Measurements from ENCODE around the gene BABAM1.

DNA sequence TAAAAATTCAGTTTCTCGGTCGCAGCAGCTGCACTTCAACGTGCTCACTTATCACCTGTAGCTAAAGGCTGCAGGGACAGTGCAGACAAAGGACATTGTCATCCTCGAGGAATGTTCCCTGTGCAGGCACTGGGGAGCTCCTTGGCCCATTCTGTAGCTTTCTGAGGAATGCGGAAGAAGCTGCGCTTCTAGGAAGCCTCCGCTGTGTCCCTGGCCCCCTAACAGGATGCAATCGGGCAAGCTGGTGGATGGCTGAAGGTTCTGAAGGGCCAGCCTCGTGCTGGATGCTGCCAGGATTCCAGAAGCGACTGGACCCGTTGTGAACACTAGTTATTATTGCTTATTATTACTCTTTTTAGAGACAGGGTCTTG is 59.3 kb downstream of the BABAM1 start:
- TF ChIP-seq SIN3A (IDR thresholded peaks at IDR 0.05; ENCODE audit: low read depth) (no peak), ZFX (IDR thresholded peaks at IDR 0.05) (no peak), POLR2A (IDR thresholded peaks at IDR 0.05; ENCODE audit: borderline replicate concordance, extremely low read depth, insufficient read depth, insufficient read length) (no peak), EGR1 (IDR thresholded peaks at IDR 0.05; ENCODE audit: low read depth) (no peak), POLR2AphosphoS5 (IDR thresholded peaks at IDR 0.05; ENCODE audit: low read depth, low read length) (no peak), TCF7L2 (IDR thresholded peaks at IDR 0.05; ENCODE audit: borderline replicate concordance, extremely low read depth, insufficient read depth, insufficient read length) (no peak)
- TF ChIP-seq, protein P1, sequence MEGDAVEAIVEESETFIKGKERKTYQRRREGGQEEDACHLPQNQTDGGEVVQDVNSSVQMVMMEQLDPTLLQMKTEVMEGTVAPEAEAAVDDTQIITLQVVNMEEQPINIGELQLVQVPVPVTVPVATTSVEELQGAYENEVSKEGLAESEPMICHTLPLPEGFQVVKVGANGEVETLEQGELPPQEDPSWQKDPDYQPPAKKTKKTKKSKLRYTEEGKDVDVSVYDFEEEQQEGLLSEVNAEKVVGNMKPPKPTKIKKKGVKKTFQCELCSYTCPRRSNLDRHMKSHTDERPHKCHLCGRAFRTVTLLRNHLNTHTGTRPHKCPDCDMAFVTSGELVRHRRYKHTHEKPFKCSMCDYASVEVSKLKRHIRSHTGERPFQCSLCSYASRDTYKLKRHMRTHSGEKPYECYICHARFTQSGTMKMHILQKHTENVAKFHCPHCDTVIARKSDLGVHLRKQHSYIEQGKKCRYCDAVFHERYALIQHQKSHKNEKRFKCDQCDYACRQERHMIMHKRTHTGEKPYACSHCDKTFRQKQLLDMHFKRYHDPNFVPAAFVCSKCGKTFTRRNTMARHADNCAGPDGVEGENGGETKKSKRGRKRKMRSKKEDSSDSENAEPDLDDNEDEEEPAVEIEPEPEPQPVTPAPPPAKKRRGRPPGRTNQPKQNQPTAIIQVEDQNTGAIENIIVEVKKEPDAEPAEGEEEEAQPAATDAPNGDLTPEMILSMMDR (IDR thresholded peaks at IDR 0.05 in 2 of 3, conservative IDR thresholded peaks at IDR 0.05 in 1 of 3; ENCODE audit: borderline replicate concordance in 1 of 3, insufficient read depth in 1 of 3, low read depth in 2 of 3, low read length in 2 of 3) = no peak
- TF ChIP-seq, protein P2, sequence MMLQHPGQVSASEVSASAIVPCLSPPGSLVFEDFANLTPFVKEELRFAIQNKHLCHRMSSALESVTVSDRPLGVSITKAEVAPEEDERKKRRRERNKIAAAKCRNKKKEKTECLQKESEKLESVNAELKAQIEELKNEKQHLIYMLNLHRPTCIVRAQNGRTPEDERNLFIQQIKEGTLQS (IDR thresholded peaks at IDR 0.05) = no peak
- TF ChIP-seq, protein P3, sequence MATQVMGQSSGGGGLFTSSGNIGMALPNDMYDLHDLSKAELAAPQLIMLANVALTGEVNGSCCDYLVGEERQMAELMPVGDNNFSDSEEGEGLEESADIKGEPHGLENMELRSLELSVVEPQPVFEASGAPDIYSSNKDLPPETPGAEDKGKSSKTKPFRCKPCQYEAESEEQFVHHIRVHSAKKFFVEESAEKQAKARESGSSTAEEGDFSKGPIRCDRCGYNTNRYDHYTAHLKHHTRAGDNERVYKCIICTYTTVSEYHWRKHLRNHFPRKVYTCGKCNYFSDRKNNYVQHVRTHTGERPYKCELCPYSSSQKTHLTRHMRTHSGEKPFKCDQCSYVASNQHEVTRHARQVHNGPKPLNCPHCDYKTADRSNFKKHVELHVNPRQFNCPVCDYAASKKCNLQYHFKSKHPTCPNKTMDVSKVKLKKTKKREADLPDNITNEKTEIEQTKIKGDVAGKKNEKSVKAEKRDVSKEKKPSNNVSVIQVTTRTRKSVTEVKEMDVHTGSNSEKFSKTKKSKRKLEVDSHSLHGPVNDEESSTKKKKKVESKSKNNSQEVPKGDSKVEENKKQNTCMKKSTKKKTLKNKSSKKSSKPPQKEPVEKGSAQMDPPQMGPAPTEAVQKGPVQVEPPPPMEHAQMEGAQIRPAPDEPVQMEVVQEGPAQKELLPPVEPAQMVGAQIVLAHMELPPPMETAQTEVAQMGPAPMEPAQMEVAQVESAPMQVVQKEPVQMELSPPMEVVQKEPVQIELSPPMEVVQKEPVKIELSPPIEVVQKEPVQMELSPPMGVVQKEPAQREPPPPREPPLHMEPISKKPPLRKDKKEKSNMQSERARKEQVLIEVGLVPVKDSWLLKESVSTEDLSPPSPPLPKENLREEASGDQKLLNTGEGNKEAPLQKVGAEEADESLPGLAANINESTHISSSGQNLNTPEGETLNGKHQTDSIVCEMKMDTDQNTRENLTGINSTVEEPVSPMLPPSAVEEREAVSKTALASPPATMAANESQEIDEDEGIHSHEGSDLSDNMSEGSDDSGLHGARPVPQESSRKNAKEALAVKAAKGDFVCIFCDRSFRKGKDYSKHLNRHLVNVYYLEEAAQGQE (IDR thresholded peaks at IDR 0.05; ENCODE audit: low read depth) = no peak
- TF ChIP-seq, protein P4, sequence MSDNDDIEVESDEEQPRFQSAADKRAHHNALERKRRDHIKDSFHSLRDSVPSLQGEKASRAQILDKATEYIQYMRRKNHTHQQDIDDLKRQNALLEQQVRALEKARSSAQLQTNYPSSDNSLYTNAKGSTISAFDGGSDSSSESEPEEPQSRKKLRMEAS (IDR thresholded peaks at IDR 0.05) = no peak
